22Rv1 (cell line): Measurements from ENCODE around the gene COL27A1.

ENCODE experiments used
- H3K27ac ChIP-seq: fragments of 450-650 bp; 2 replicates; pipeline ENCODE4 v1.5.1; 2017
- CTCF ChIP-seq: fragments of 450-650 bp; IDR thresholded peaks from 2 replicates; pipeline ENCODE4 v1.5.1; 2017; ENCODE audit warnings: mild to moderate bottlenecking
- ZFX ChIP-seq: fragments of 450-650 bp; IDR thresholded peaks from 2 replicates; pipeline ENCODE4 v1.6.1; 2017; ENCODE audit warnings: antibody characterized with exemption, borderline replicate concordance

Gene COL27A1

GRCh38 chr9:114170771-114171461 lies 15.6 kb downstream of the COL27A1 start:
- no peak overlapping the region for H3K27ac ChIP-seq
- no peak for TF ChIP-seq CTCF
- no peak for TF ChIP-seq ZFX

- H3K27ac ChIP-seq = no peak overlapping the region
- no peak for TF ChIP-seq CTCF
- TF ChIP-seq ZFX = no peak
Observed at GRCh38 chr9:114171500-114171899, 16.2 kb downstream of the COL27A1 start.

GRCh38 chr9:114172981-114173833 lies 17.9 kb downstream of the COL27A1 start:
- TF ChIP-seq CTCF = no peak
- TF ChIP-seq ZFX = no peak
- no peak overlapping the region for H3K27ac ChIP-seq

- TF ChIP-seq ZFX (no peak), CTCF (no peak)
- peak overlapping the region; percentile 26; the same call in 1 of the 2 replicates for H3K27ac ChIP-seq
Observed at GRCh38 chr9:114174557-114174875, 19.2 kb downstream of the COL27A1 start.

GRCh38 chr9:114174876-114175771 lies 19.8 kb downstream of the COL27A1 start:
- H3K27ac ChIP-seq = peak overlapping the region; percentile 26; the same call in 1 of the 2 replicates

GRCh38 chr9:114176624-114177291 lies 21.4 kb downstream of the COL27A1 start:
- no peak overlapping the region for H3K27ac ChIP-seq
- TF ChIP-seq CTCF (no peak), ZFX (no peak)

More at GRCh38 chr9:114174876-114175771, 19.8 kb downstream of the COL27A1 start:
- TF ChIP-seq ZFX = no peak
